Measurements from ENCODE around the gene BLOC1S4. TPM values are rescaled to one million over a fixed set of nuclear protein-coding genes. Genes with fewer than 3 reads are reported as not detected.
A peak's percentile ranks its signal among the peaks of the same experiment; 100 is the strongest.
"Not testable (repeated sequence)": the region's sequence is repeated elsewhere in the genome, so short reads cannot be mapped to it uniquely, and the experiment has no call there.

BLOC1S4 gene
- total RNA-seq, 1 experiment from 2014 or later, result 10.7 TPM

- Histone ChIP-seq H3K4me3 (ENCODE audit: low read depth in 2 of 2, low read length in 2 of 2) (no peak overlapping the region), H3K4me1 (ENCODE audit: control insufficient read depth, insufficient read depth, low read length) (peaks cover 12% of the 10 kb centered on the region), H3K9me3 (ENCODE audit: control insufficient read depth, insufficient read depth, low read depth, low read length) (no peaks in the 10 kb centered on the region), H3K27ac (ENCODE audit: low read length) (no peak overlapping the region), H3K36me3 (ENCODE audit: control insufficient read depth, insufficient read depth, low read length) (peaks cover 2% of the 10 kb centered on the region), H3K27me3 (ENCODE audit: control insufficient read depth, insufficient read depth, low read length) (no peaks in the 10 kb centered on the region)
- intact Hi-C loops (cut with micrococcal nuclease; ENCODE audit: unreplicated experiment) (no loop called here), in situ Hi-C loops (cut with HindIII; ENCODE audit: low pct_unique_long_range_greater_than_20kb, low sequenced_read_pairs) (no loop called here)
- ATAC-seq, result no peak
- no TSS peak for BruUV-seq (replicated peaks)
- POLR2A ChIA-PET, result no interaction called here
- TF ChIP-seq SIN3A (IDR thresholded peaks at IDR 0.05; ENCODE audit: borderline replicate concordance, insufficient read depth, low read depth, low read length) (no peak), CTCF (IDR thresholded peaks at IDR 0.05) (no peak)
- DNase-seq (ENCODE audit: low read depth, low spot score), result no peak
- CTCF ChIA-PET, result no interaction called here
Observed at GRCh38 chr4:6672131-6672530, 43.8 kb upstream of the BLOC1S4 start.

DNA sequence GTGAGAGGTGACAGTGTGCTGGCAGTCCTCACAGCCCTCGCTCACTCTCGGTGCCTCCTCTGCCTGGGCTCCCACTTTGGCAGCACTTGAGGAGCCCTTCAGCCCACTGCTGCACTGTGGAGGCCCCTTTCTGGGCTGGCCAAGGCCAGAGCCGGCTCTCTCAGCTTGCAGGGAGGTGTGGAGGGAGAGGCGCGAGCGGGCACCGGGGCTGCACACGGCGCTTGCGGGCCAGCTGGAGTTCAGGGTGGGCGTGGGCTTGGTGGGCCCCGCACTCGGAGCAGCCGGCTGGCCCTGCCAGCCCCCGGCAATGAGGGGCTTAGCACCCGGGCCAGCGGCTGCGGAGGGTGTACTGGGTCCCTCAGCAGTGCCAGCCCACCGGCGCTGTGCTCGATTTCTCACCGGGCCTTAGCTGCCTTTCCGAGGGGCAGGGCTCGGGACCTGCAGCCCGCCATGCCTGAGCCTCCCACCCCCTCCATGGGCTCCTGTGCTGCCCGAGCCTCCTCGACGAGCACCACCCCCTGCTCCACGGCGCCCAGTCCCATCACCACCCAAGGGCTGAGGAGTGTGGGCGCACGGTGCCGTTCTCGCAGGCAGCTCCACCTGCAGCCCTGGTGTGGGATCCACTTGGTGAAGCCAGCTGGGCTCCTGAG, 43.3 kb upstream of the BLOC1S4 start:
- BruUV-seq (replicated peaks); H3K4me3 ChIP-seq (ENCODE audit: low read depth in 2 of 2, low read length in 2 of 2); H3K27ac ChIP-seq (ENCODE audit: low read length); POLR2A ChIA-PET; DNase-seq (ENCODE audit: low read depth, low spot score); ATAC-seq; H3K36me3 ChIP-seq (ENCODE audit: control insufficient read depth, insufficient read depth, low read length); intact Hi-C loops (cut with micrococcal nuclease; ENCODE audit: unreplicated experiment); H3K9me3 ChIP-seq (ENCODE audit: control insufficient read depth, insufficient read depth, low read depth, low read length); H3K27me3 ChIP-seq (ENCODE audit: control insufficient read depth, insufficient read depth, low read length); in situ Hi-C loops (cut with HindIII; ENCODE audit: low pct_unique_long_range_greater_than_20kb, low sequenced_read_pairs): not testable (repeated sequence)
- CTCF ChIA-PET, result interaction anchor here (0.6 kb wide), 2 partner anchors 10 to 199 kb away, joined by 3 read pairs; no protein-coding TSS in a partner anchor
- peaks cover 12% of the 10 kb centered on the region for H3K4me1 ChIP-seq (ENCODE audit: control insufficient read depth, insufficient read depth, low read length)

GRCh38 chr4:6673191-6673659, 42.7 kb upstream of the BLOC1S4 start:
- in situ Hi-C loops (cut with HindIII; ENCODE audit: low pct_unique_long_range_greater_than_20kb, low sequenced_read_pairs), result not testable (repeated sequence)
- H3K27ac ChIP-seq (ENCODE audit: low read length), result peak overlapping the region; percentile 89

GRCh38 chr4:6673660-6674499, 42.1 kb upstream of the BLOC1S4 start:
- no TSS peak for BruUV-seq (replicated peaks)
- H3K27ac ChIP-seq (ENCODE audit: low read length), result peak overlapping the region; percentile 89
- in situ Hi-C loops (cut with HindIII; ENCODE audit: low pct_unique_long_range_greater_than_20kb, low sequenced_read_pairs) (no loop called here), intact Hi-C loops (cut with micrococcal nuclease; ENCODE audit: unreplicated experiment) (no loop called here)
- H3K27me3 ChIP-seq (ENCODE audit: control insufficient read depth, insufficient read depth, low read length), result no peaks in the 10 kb centered on the region
- H3K4me3 ChIP-seq (ENCODE audit: low read depth in 2 of 2, low read length in 2 of 2), result peak overlapping the region; percentile 62 to 68
- peaks cover 2% of the 10 kb centered on the region for H3K36me3 ChIP-seq (ENCODE audit: control insufficient read depth, insufficient read depth, low read length)
- peak; percentile 65 for TF ChIP-seq POLR2AphosphoS5 (IDR thresholded peaks at IDR 0.05; ENCODE audit: low read depth, low read length)
- no peak for TF ChIP-seq TCF7L2 (IDR thresholded peaks at IDR 0.05; ENCODE audit: low read depth, low read length)
- ChIA-PET POLR2A (interaction anchor here (0.6 kb wide), 1 partner anchor 285 kb away, joined by 3 read pairs; no protein-coding TSS in a partner anchor), CTCF (interaction anchor here (1.1 kb wide), 1 partner anchor 16 kb away, joined by 5 read pairs; no protein-coding TSS in a partner anchor)
- DNase-seq (ENCODE audit: low read depth, low spot score), result peak; percentile 77
- peaks cover 12% of the 10 kb centered on the region for H3K4me1 ChIP-seq (ENCODE audit: control insufficient read depth, insufficient read depth, low read length)
- peak; percentile 91 for ATAC-seq
- no peaks in the 10 kb centered on the region for H3K9me3 ChIP-seq (ENCODE audit: control insufficient read depth, insufficient read depth, low read depth, low read length)

More at GRCh38 chr4:6673191-6673659, 42.7 kb upstream of the BLOC1S4 start:
- TSS peak; percentile 92 for BruUV-seq (replicated peaks)
- H3K36me3 ChIP-seq (ENCODE audit: control insufficient read depth, insufficient read depth, low read length); H3K27me3 ChIP-seq (ENCODE audit: control insufficient read depth, insufficient read depth, low read length); intact Hi-C loops (cut with micrococcal nuclease; ENCODE audit: unreplicated experiment); DNase-seq (ENCODE audit: low read depth, low spot score); H3K9me3 ChIP-seq (ENCODE audit: control insufficient read depth, insufficient read depth, low read depth, low read length): not testable (repeated sequence)
- Histone ChIP-seq H3K4me1 (ENCODE audit: control insufficient read depth, insufficient read depth, low read length) (peaks cover 12% of the 10 kb centered on the region), H3K4me3 (ENCODE audit: low read depth in 2 of 2, low read length in 2 of 2) (peak overlapping the region; percentile 62 to 68)
- POLR2A ChIA-PET, result interaction anchor here (0.6 kb wide), 1 partner anchor 284 kb away, joined by 3 read pairs; no protein-coding TSS in a partner anchor
- CTCF ChIA-PET, result interaction anchor here (0.6 kb wide), 2 partner anchors 10 to 199 kb away, joined by 3 read pairs; no protein-coding TSS in a partner anchor
- peak; percentile 27 for ATAC-seq

Data from Panc1 (cell line).